ENCODE data around the gene SYNJ1. TPM values are rescaled to one million over a fixed set of nuclear protein-coding genes. Genes with fewer than 3 reads are reported as not detected.
"Not testable (repeated sequence)": the region's sequence is repeated elsewhere in the genome, so short reads cannot be mapped to it uniquely, and the experiment has no call there.

Gene SYNJ1
- total RNA-seq, 1 experiment from 2014 or later, result 10.5 TPM

DNA sequence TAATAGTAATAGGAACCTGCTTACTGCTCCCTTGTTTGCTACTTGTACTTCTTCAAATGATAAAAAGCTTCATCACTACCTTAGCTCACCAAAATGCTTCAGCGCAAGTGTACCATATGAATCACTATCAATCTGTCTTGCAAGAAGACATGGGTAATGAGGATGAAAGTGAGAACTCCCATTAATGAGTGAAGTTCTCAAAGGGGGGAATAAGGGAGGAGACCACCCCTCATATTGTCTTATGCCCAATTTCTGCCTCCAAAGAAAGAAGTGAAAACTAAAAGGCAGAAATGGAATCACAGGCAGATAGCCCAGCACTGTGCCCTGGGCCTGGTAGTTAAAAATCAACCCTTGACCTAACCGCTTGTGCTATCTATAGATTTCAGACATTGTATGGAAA lies 63.7 kb downstream of the SYNJ1 start:
- in situ Hi-C loops (cut with HindIII; ENCODE audit: low pct_unique_long_range_greater_than_20kb, low sequenced_read_pairs); intact Hi-C loops (cut with micrococcal nuclease; ENCODE audit: unreplicated experiment); H3K36me3 ChIP-seq (ENCODE audit: control insufficient read depth, insufficient read depth, low read length); H3K27ac ChIP-seq (ENCODE audit: low read length); H3K4me1 ChIP-seq (ENCODE audit: control insufficient read depth, insufficient read depth, low read length); CTCF ChIA-PET; BruUV-seq (replicated peaks); H3K4me3 ChIP-seq (ENCODE audit: low read depth in 2 of 2, low read length in 2 of 2); ATAC-seq; H3K9me3 ChIP-seq (ENCODE audit: control insufficient read depth, insufficient read depth, low read depth, low read length); DNase-seq (ENCODE audit: low read depth, low spot score); H3K27me3 ChIP-seq (ENCODE audit: control insufficient read depth, insufficient read depth, low read length); POLR2A ChIA-PET: not testable (repeated sequence)

DNA sequence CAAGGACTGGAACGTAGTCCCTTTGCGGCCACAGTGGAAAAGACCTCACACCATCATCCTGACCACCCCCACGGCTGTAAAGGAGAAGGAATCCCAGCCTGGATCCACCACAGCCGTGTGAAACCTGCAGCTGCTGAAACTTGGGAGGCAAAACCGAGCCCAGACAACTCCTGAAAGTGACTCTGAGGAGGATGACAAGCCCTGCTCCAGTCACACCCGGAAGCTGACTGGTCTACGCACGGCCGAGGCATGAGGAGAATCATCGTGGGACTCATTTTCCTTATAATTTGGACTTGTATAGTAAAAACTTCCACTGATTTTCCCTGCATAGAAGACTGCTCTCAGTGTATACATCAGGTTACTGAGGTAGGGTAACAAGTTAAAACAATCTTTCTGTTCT lies 65.8 kb downstream of the SYNJ1 start:
- H3K4me1 ChIP-seq (ENCODE audit: control insufficient read depth, insufficient read depth, low read length); H3K36me3 ChIP-seq (ENCODE audit: control insufficient read depth, insufficient read depth, low read length); H3K27me3 ChIP-seq (ENCODE audit: control insufficient read depth, insufficient read depth, low read length); BruUV-seq (replicated peaks); DNase-seq (ENCODE audit: low read depth, low spot score); H3K4me3 ChIP-seq (ENCODE audit: low read depth in 2 of 2, low read length in 2 of 2); H3K27ac ChIP-seq (ENCODE audit: low read length); intact Hi-C loops (cut with micrococcal nuclease; ENCODE audit: unreplicated experiment); POLR2A ChIA-PET; H3K9me3 ChIP-seq (ENCODE audit: control insufficient read depth, insufficient read depth, low read depth, low read length); CTCF ChIA-PET; in situ Hi-C loops (cut with HindIII; ENCODE audit: low pct_unique_long_range_greater_than_20kb, low sequenced_read_pairs); ATAC-seq: not testable (repeated sequence)

DNA sequence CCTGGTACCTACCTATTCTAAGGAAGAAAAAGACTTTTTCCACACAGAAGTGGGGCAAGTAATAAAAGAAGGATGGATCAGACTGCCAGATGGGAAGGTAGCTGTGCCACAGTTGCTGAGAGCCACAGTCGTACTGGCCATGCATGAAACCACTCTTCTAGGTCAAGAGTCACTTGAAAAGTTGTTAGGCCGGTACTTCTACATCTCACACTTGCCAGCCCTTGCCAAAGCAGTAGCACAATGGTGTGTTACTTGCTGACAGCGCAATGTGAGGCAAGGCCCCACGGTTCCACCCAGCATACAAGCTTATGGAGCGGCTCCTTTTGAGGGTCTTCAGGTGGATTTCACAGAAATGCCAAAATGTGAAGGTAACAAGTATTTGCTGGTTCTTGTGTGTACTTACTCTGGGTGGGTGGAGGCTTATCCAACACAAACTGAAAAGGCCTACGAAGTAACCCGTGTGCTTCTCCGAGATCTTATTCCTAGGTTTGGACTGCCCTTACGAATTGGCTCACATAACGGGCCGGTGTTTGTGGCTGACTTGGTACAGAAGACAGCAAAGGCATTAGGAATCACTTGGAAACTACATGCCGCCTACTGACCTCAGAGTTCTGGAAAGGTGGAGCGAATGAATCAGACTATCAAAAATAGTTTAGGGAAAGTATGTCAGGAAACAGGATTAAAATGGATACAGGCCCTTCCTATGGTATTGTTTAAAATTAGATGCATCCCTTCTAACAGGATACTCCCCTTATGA lies 66.6 kb downstream of the SYNJ1 start:
- H3K27me3 ChIP-seq (ENCODE audit: control insufficient read depth, insufficient read depth, low read length); H3K4me1 ChIP-seq (ENCODE audit: control insufficient read depth, insufficient read depth, low read length); ATAC-seq; in situ Hi-C loops (cut with HindIII; ENCODE audit: low pct_unique_long_range_greater_than_20kb, low sequenced_read_pairs); DNase-seq (ENCODE audit: low read depth, low spot score); CTCF ChIA-PET; POLR2A ChIA-PET; H3K9me3 ChIP-seq (ENCODE audit: control insufficient read depth, insufficient read depth, low read depth, low read length); H3K36me3 ChIP-seq (ENCODE audit: control insufficient read depth, insufficient read depth, low read length); H3K27ac ChIP-seq (ENCODE audit: low read length); intact Hi-C loops (cut with micrococcal nuclease; ENCODE audit: unreplicated experiment); H3K4me3 ChIP-seq (ENCODE audit: low read depth in 2 of 2, low read length in 2 of 2); BruUV-seq (replicated peaks): not testable (repeated sequence)

DNA sequence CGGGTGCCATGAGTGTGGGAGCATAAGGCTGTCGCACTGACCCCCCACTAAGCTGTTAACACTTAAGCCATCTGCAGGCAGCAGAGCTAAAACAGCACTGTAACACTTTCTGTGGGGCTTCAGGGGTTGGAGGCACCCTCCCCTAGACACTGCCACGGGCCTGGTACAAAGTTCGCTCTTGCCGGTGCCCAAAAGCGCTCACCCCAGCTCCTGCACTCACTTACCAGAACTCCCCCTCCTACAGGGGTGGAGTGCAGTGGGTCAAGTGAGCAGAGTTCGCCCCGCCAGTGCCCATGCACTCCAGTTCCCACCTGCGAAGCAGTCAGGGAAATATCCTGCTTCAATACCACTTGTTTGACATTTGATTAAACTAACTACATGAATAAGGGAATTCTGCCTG lies 69.3 kb downstream of the SYNJ1 start:
- TF ChIP-seq, protein P1, sequence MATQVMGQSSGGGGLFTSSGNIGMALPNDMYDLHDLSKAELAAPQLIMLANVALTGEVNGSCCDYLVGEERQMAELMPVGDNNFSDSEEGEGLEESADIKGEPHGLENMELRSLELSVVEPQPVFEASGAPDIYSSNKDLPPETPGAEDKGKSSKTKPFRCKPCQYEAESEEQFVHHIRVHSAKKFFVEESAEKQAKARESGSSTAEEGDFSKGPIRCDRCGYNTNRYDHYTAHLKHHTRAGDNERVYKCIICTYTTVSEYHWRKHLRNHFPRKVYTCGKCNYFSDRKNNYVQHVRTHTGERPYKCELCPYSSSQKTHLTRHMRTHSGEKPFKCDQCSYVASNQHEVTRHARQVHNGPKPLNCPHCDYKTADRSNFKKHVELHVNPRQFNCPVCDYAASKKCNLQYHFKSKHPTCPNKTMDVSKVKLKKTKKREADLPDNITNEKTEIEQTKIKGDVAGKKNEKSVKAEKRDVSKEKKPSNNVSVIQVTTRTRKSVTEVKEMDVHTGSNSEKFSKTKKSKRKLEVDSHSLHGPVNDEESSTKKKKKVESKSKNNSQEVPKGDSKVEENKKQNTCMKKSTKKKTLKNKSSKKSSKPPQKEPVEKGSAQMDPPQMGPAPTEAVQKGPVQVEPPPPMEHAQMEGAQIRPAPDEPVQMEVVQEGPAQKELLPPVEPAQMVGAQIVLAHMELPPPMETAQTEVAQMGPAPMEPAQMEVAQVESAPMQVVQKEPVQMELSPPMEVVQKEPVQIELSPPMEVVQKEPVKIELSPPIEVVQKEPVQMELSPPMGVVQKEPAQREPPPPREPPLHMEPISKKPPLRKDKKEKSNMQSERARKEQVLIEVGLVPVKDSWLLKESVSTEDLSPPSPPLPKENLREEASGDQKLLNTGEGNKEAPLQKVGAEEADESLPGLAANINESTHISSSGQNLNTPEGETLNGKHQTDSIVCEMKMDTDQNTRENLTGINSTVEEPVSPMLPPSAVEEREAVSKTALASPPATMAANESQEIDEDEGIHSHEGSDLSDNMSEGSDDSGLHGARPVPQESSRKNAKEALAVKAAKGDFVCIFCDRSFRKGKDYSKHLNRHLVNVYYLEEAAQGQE (IDR thresholded peaks at IDR 0.05; ENCODE audit: insufficient read depth in 1 of 2, low read depth in 2 of 2, low read length in 1 of 2), result no peak
- BruUV-seq (replicated peaks), result no TSS peak
- ChIA-PET POLR2A (no interaction called here), CTCF (no interaction called here)
- no peak overlapping the region for H3K27ac ChIP-seq (ENCODE audit: low read length)
- H3K4me1 ChIP-seq (ENCODE audit: control insufficient read depth, insufficient read depth, low read length), result no peaks in the 10 kb centered on the region
- intact Hi-C loops (cut with micrococcal nuclease; ENCODE audit: unreplicated experiment) (no loop called here), in situ Hi-C loops (cut with HindIII; ENCODE audit: low pct_unique_long_range_greater_than_20kb, low sequenced_read_pairs) (no loop called here)
- H3K27me3 ChIP-seq (ENCODE audit: control insufficient read depth, insufficient read depth, low read length), result no peaks in the 10 kb centered on the region
- ATAC-seq, result no peak
- no peak for DNase-seq (ENCODE audit: low read depth, low spot score)
- no peak overlapping the region for H3K4me3 ChIP-seq (ENCODE audit: low read depth in 2 of 2, low read length in 2 of 2)
- H3K9me3 ChIP-seq (ENCODE audit: control insufficient read depth, insufficient read depth, low read depth, low read length), result no peaks in the 10 kb centered on the region
- H3K36me3 ChIP-seq (ENCODE audit: control insufficient read depth, insufficient read depth, low read length), result no peaks in the 10 kb centered on the region; the same call in 1 of the 2 replicates
